Endodermal cell (in vitro differentiated cells): Measurements from ENCODE around the gene AFF3. TPM values are rescaled to one million over a fixed set of nuclear protein-coding genes. Genes with fewer than 3 reads are reported as not detected.

Experiments used
- DNase-seq: peaks from one replicate; pipeline ENCODE4 v3.0.0-alpha.2; 2017
- H3K27ac ChIP-seq: 2 replicates; pipeline ENCODE4 v1.5.1; 2013; ENCODE audit warnings: mild to moderate bottlenecking, low read depth, low read length, moderate library complexity
- H3K27me3 ChIP-seq: 2 replicates; pipeline ENCODE4 v1.6.1; 2013; ENCODE audit warnings: mild to moderate bottlenecking, low read length, moderate library complexity; ENCODE audit not compliant: insufficient read depth, control insufficient read depth, poor library complexity, severe bottlenecking
- H3K36me3 ChIP-seq: 2 replicates; pipeline ENCODE4 v1.7.0; 2013; ENCODE audit warnings: mild to moderate bottlenecking, low read length, moderate library complexity; ENCODE audit not compliant: control insufficient read depth, insufficient read depth
- H3K4me1 ChIP-seq: one replicate; pipeline ENCODE4 v1.7.0; 2013; ENCODE audit warnings: low read length; ENCODE audit not compliant: control insufficient read depth, insufficient read depth
- H3K4me3 ChIP-seq: 2 replicates; pipeline ENCODE4 v1.5.1; 2013; ENCODE audit warnings: mild to moderate bottlenecking, low read length, moderate library complexity
- H3K9ac ChIP-seq: 2 replicates; pipeline ENCODE4 v1.6.1; 2013; ENCODE audit warnings: mild to moderate bottlenecking, low read length, moderate library complexity; ENCODE audit not compliant: poor library complexity, severe bottlenecking; ENCODE audit errors: extremely low read depth
- H3K9me3 ChIP-seq: 2 replicates; pipeline ENCODE4 v1.6.1; 2013; ENCODE audit warnings: mild to moderate bottlenecking, low read length, moderate library complexity; ENCODE audit not compliant: control insufficient read depth
- H3K27ac Mint-ChIP-seq: 2 replicates; pipeline ENCODE4 v1.8.0; 2020; ENCODE audit warnings: mixed read lengths
- H3K27me3 Mint-ChIP-seq: 2 replicates; pipeline ENCODE4 v1.8.0; 2021; ENCODE audit warnings: mild to moderate bottlenecking, mixed read lengths; ENCODE audit not compliant: insufficient read depth
- H3K36me3 Mint-ChIP-seq: 2 replicates; pipeline ENCODE4 v1.8.0; 2020; ENCODE audit warnings: low read depth, mixed read lengths
- H3K4me1 Mint-ChIP-seq: 2 replicates; pipeline ENCODE4 v1.8.0; 2020; ENCODE audit warnings: mixed read lengths
- H3K4me3 Mint-ChIP-seq: 2 replicates; pipeline ENCODE4 v1.8.0; 2020; ENCODE audit warnings: mild to moderate bottlenecking, moderate library complexity, mixed read lengths
- H3K9me3 Mint-ChIP-seq: 2 replicates; pipeline ENCODE4 v1.8.0; 2020; ENCODE audit warnings: mild to moderate bottlenecking, mixed read lengths
- CTCF ChIP-seq: fragments of 200-600 bp; sonication (generic); conservative IDR thresholded peaks from 2 replicates; pipeline ENCODE4 v1.5.0; 2021; ENCODE audit warnings: antibody characterized with exemption, mild to moderate bottlenecking
- WGBS, 2 experiments: methylation state at CpG; one replicate each; pipeline versions ENCODE4 v1.1.5 to v1.1.7; 2013; ENCODE audit warnings: missing lambda C conversion rate in 2 of 2, mixed read lengths in 1 of 2; ENCODE audit not compliant: insufficient coverage in 1 of 2, insufficient read length in 1 of 2; 5-methylcytosine and 5-hydroxymethylcytosine counted together
- total RNA-seq, 2 donors: library from RNA; stranded (reverse); fragmentation: NEBNext Ultra II Directional in 1 of 2; extraction: Animal tissue kit (Norgen Biotek cat#: 25700) in 1 of 2; gene quantifications; 2 replicates in 1 of 2; 3 replicates in 1 of 2; pipeline ENCODE4 v1.2.1, GENCODE V29; 2021

AFF3 gene
- total RNA-seq, 2 donors from 2014 or later, result 0.62 to 0.73 TPM

- H3K4me3 Mint-ChIP-seq, result no peak overlapping the region
- no peak overlapping the region for H3K27ac Mint-ChIP-seq
- H3K36me3 ChIP-seq, result no peaks in the 10 kb centered on the region
- WGBS, 2 experiments, result 85 to 87% methylated on average over 8 to 9 of the region's 9 CpGs
- H3K27me3 Mint-ChIP-seq, result peaks cover 10% of the 10 kb centered on the region
- H3K4me1 ChIP-seq, result no peaks in the 10 kb centered on the region
- no peak overlapping the region for H3K9ac ChIP-seq
- no peaks in the 10 kb centered on the region for H3K9me3 Mint-ChIP-seq
- H3K27me3 ChIP-seq, result no peaks in the 10 kb centered on the region
- H3K9me3 ChIP-seq, result no peaks in the 10 kb centered on the region
- peaks cover 3% of the 10 kb centered on the region for H3K4me1 Mint-ChIP-seq
- DNase-seq, result no peak
- H3K4me3 ChIP-seq, result no peak overlapping the region
- no peak overlapping the region for H3K27ac ChIP-seq
- H3K36me3 Mint-ChIP-seq, result no peaks in the 10 kb centered on the region
- no peak for TF ChIP-seq CTCF
Observed at GRCh38 chr2:100045000-100045399, 97.4 kb downstream of the AFF3 start.

GRCh38 chr2:100043891-100044255, 98.5 kb downstream of the AFF3 start:
- Histone ChIP-seq H3K9me3 (no peaks in the 10 kb centered on the region), H3K27ac (no peak overlapping the region), H3K9ac (no peak overlapping the region), H3K27me3 (no peaks in the 10 kb centered on the region), H3K36me3 (no peaks in the 10 kb centered on the region), H3K4me1 (no peaks in the 10 kb centered on the region), H3K4me3 (no peak overlapping the region)
- no peak for TF ChIP-seq CTCF
- WGBS, 2 experiments, result 89 to 100% methylated on average over 2 to 8 of the region's 8 CpGs
- H3K4me3 Mint-ChIP-seq, result no peak overlapping the region
- H3K27ac Mint-ChIP-seq, result no peak overlapping the region
- peaks cover 3% of the 10 kb centered on the region for H3K4me1 Mint-ChIP-seq
- H3K27me3 Mint-ChIP-seq, result peaks cover 9% of the 10 kb centered on the region
- no peak for DNase-seq
- H3K36me3 Mint-ChIP-seq, result no peaks in the 10 kb centered on the region
- no peaks in the 10 kb centered on the region for H3K9me3 Mint-ChIP-seq

- TF ChIP-seq CTCF, result no peak
- no peaks in the 10 kb centered on the region for H3K36me3 ChIP-seq
- Mint-ChIP-seq H3K4me3 (no peak overlapping the region), H3K9me3 (no peaks in the 10 kb centered on the region), H3K27me3 (peaks cover 11% of the 10 kb centered on the region), H3K36me3 (no peaks in the 10 kb centered on the region), H3K4me1 (peaks cover 3% of the 10 kb centered on the region), H3K27ac (no peak overlapping the region)
- WGBS, 2 experiments, result 90 to 91% methylated on average over 6 to 7 of the region's 7 CpGs
- H3K27me3 ChIP-seq, result no peaks in the 10 kb centered on the region
- H3K9me3 ChIP-seq, result no peaks in the 10 kb centered on the region
- no peak overlapping the region for H3K9ac ChIP-seq
- H3K4me1 ChIP-seq, result no peaks in the 10 kb centered on the region
- H3K4me3 ChIP-seq, result no peak overlapping the region
- H3K27ac ChIP-seq, result peak overlapping the region; percentile 47
- DNase-seq, result no peak
Observed at GRCh38 chr2:100043081-100043890, 99.1 kb downstream of the AFF3 start.
